Measurements from ENCODE around the gene PTPRN2.

PTPRN2 gene

GRCh38 chr7:158502068-158502750 is 85.4 kb downstream of the PTPRN2 start:
- in situ Hi-C loops (cut with MboI; ENCODE audit: low sequenced_read_pairs, unreplicated experiment): no loop called here
- no peak for DNase-seq (ENCODE audit: low spot score)
- TF ChIP-seq CTCF (IDR thresholded peaks at IDR 0.05; ENCODE audit: borderline replicate concordance, control extremely low read depth, extremely low read depth, insufficient read depth, missing control alignments): no peak

GRCh38 chr7:158501393-158502067 is 86.1 kb downstream of the PTPRN2 start:
- TF ChIP-seq CTCF (IDR thresholded peaks at IDR 0.05; ENCODE audit: borderline replicate concordance, control extremely low read depth, extremely low read depth, insufficient read depth, missing control alignments): no peak
- no peak for DNase-seq (ENCODE audit: low spot score)
- in situ Hi-C loops (cut with MboI; ENCODE audit: low sequenced_read_pairs, unreplicated experiment): no loop called here

GRCh38 chr7:158500651-158501052 is 87.0 kb downstream of the PTPRN2 start:
- DNase-seq (ENCODE audit: low spot score): no peak
- no peak for TF ChIP-seq CTCF (IDR thresholded peaks at IDR 0.05; ENCODE audit: borderline replicate concordance, control extremely low read depth, extremely low read depth, insufficient read depth, missing control alignments)
- in situ Hi-C loops (cut with MboI; ENCODE audit: low sequenced_read_pairs, unreplicated experiment): no loop called here

GRCh38 chr7:158499082-158499455 is 88.6 kb downstream of the PTPRN2 start:
- no peak for DNase-seq (ENCODE audit: low spot score)
- in situ Hi-C loops (cut with MboI; ENCODE audit: low sequenced_read_pairs, unreplicated experiment): no loop called here
- TF ChIP-seq CTCF (IDR thresholded peaks at IDR 0.05; ENCODE audit: borderline replicate concordance, control extremely low read depth, extremely low read depth, insufficient read depth, missing control alignments): no peak

GRCh38 chr7:158498443-158499081 is 89.1 kb downstream of the PTPRN2 start:
- DNase-seq (ENCODE audit: low spot score): no peak
- in situ Hi-C loops (cut with MboI; ENCODE audit: low sequenced_read_pairs, unreplicated experiment): no loop called here
- no peak for TF ChIP-seq CTCF (IDR thresholded peaks at IDR 0.05; ENCODE audit: borderline replicate concordance, control extremely low read depth, extremely low read depth, insufficient read depth, missing control alignments)

- DNase-seq (ENCODE audit: low spot score): no peak
- in situ Hi-C loops (cut with MboI; ENCODE audit: low sequenced_read_pairs, unreplicated experiment): no loop called here
- no peak for TF ChIP-seq CTCF (IDR thresholded peaks at IDR 0.05; ENCODE audit: borderline replicate concordance, control extremely low read depth, extremely low read depth, insufficient read depth, missing control alignments)
Measured at GRCh38 chr7:158497627-158498026, 90.0 kb downstream of the PTPRN2 start.
